H1 (cell line): ENCODE measurements around the gene IRX4. TPM values are rescaled to one million over a fixed set of nuclear protein-coding genes. Genes with fewer than 3 reads are reported as not detected.
A peak's percentile ranks its signal among the peaks of the same experiment; 100 is the strongest.

Experiments used
- RAD21 ChIP-seq, 2 experiments: IDR thresholded peaks in 1 of 2; conservative IDR thresholded peaks in 1 of 2; 2 replicates each; pipeline ENCODE4 v1.6.1; 2011; ENCODE audit warnings: low read depth in 2 of 2, low read length in 2 of 2, improper control_type of control experiment in 1 of 2, inconsistent platforms in 1 of 2, mild to moderate bottlenecking in 1 of 2, moderate library complexity in 1 of 2
- RBBP5 ChIP-seq: IDR thresholded peaks from 2 replicates; pipeline ENCODE4 v1.7.1; 2012; ENCODE audit warnings: low read depth, mild to moderate bottlenecking, inconsistent platforms, low read length, moderate library complexity, borderline replicate concordance
- RNF2 ChIP-seq: fragments of 200-900, 300-1000 bp; sonication (generic); IDR thresholded peaks from 2 replicates; pipeline ENCODE4 v1.7.1; 2016; ENCODE audit warnings: borderline replicate concordance, low read depth, mild to moderate bottlenecking, antibody characterized with exemption, low read length; ENCODE audit not compliant: poor library complexity, severe bottlenecking; ENCODE audit errors: missing control alignments
- SUZ12 ChIP-seq: fragments of 200-600 bp; sonication (generic); IDR thresholded peaks from 2 replicates; pipeline ENCODE4 v1.6.1; 2012; ENCODE audit warnings: mild to moderate bottlenecking, inconsistent platforms, low read length, moderate library complexity, mixed read lengths
- polyA plus RNA-seq, 7 experiments: library from polyadenylated mRNA; depleted of rRNA in 3 of 7; stranded (reverse) in 5 of 7; unstranded in 2 of 7; fragments of >200 nt in 5 of 7; fragments of 200-250 nt in 2 of 7; gene quantifications; 1 replicate in 5 of 7; 2 replicates in 1 of 7; 4 replicates in 1 of 7; pipeline versions ENCODE4 v1.2.1 to v1.2.3, GENCODE V29; 2011 to 2013; ENCODE audit warnings: missing spikeins in 2 of 7, mixed read lengths in 2 of 7
- total RNA-seq: library from RNA; stranded (reverse); fragmentation: NEBNext Ultra II Directional; extraction: Animal tissue kit (Norgen Biotek cat#: 25700); gene quantifications from 2 replicates; pipeline ENCODE4 v1.2.1, GENCODE V29; 2021
- TF ChIP-seq, protein P1 (sequence below): IDR thresholded peaks from 2 replicates; pipeline ENCODE4 v1.6.1; 2011; ENCODE audit warnings: low read depth, mild to moderate bottlenecking, low read length; ENCODE audit not compliant: insufficient read depth
- TF ChIP-seq, protein P2 (sequence below), 3 experiments: IDR thresholded peaks; 1 replicate in 2 of 3; 2 replicates in 1 of 3; pipeline versions ENCODE4 v1.5.1 to v1.6.1; 2011; ENCODE audit warnings: low read length in 3 of 3, mild to moderate bottlenecking in 3 of 3, inconsistent platforms in 2 of 3, low read depth in 1 of 3, moderate library complexity in 1 of 3; ENCODE audit not compliant: insufficient read depth in 1 of 3; ENCODE audit errors: control extremely low read depth in 1 of 3

IRX4 gene
- total and polyA plus RNA-seq, 2 of the 8 experiments (the other 6 are each of a cell fraction or from before 2014, with no cell fraction given): 0.45 to 1.2 TPM

DNA sequence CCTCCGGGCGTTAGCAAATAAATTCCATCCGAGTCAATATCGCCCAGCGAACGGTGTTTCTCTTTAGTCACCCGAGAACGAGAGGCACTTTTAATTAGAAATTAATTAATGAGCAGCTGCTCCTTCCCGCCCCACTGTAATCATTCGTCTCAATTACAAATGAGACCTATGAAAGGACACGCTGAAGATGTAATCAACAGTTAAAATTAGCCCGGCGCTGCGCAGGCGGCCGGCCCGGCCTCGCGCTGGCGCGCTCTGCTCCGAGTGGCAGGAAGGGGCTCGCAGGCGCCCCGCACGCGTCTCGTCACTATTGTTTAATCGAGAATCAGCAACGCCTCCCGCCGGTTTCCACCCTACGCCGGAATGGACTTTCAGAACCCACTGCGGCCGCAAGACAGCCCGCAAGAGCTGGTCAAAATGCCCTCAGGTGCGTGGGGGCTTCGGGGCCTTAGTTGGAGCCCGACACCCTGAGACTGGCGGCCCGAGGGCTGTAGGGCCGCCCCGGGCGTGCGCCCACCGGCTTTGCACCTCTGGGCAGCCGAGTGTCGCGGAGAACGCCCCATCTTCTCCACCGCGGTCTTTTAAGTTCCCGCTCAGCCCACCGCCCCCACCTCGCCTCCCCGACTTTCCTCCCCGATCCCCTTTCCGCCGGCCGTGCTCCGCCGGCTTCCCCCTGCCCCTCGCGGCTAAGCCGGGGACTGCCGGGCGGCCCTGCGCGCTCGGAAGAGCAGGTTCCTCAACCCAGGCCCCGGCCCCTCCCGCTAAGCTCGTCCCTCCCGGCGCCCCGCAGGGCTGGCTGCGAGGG, 597 bp upstream of the IRX4 start (continued):
- TF ChIP-seq RAD21 (IDR thresholded peaks at IDR 0.05 in 1 of 2, conservative IDR thresholded peaks at IDR 0.05 in 1 of 2; ENCODE audit: low read depth in 2 of 2, low read length in 2 of 2) (peak; percentile 24 to 29; a peak in 3 of 4 replicates), SUZ12 (peak; percentile 59; the same call in 1 of the 2 replicates), RNF2 (peak; percentile 72), RBBP5 (no peak)
- TF ChIP-seq, protein P1, sequence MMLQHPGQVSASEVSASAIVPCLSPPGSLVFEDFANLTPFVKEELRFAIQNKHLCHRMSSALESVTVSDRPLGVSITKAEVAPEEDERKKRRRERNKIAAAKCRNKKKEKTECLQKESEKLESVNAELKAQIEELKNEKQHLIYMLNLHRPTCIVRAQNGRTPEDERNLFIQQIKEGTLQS: no peak
- TF ChIP-seq, protein P2, sequence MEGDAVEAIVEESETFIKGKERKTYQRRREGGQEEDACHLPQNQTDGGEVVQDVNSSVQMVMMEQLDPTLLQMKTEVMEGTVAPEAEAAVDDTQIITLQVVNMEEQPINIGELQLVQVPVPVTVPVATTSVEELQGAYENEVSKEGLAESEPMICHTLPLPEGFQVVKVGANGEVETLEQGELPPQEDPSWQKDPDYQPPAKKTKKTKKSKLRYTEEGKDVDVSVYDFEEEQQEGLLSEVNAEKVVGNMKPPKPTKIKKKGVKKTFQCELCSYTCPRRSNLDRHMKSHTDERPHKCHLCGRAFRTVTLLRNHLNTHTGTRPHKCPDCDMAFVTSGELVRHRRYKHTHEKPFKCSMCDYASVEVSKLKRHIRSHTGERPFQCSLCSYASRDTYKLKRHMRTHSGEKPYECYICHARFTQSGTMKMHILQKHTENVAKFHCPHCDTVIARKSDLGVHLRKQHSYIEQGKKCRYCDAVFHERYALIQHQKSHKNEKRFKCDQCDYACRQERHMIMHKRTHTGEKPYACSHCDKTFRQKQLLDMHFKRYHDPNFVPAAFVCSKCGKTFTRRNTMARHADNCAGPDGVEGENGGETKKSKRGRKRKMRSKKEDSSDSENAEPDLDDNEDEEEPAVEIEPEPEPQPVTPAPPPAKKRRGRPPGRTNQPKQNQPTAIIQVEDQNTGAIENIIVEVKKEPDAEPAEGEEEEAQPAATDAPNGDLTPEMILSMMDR (IDR thresholded peaks at IDR 0.05; ENCODE audit: control extremely low read depth in 1 of 3, insufficient read depth in 1 of 3, low read depth in 1 of 3, low read length in 3 of 3): peak in 1 of 3 experiments; percentile 7; a peak in 1 of 4 replicates
- TF ChIP-seq, all 59 proteins: peak for 6
